Stimulated activated CD8-positive, alpha-beta memory T cell treated with anti-CD3 and anti-CD28 coated beads, Interleukin-7, amount 100 ng/mL, for 1 hour (primary cell): Measurements from ENCODE around the gene PRSS33.

Experiments
- DNase-seq, 2 donors: peaks; one replicate each; pipeline ENCODE4 v3.0.0-alpha.2; 2020; ENCODE audit warnings: low read depth in 2 of 2

Gene PRSS33

DNA sequence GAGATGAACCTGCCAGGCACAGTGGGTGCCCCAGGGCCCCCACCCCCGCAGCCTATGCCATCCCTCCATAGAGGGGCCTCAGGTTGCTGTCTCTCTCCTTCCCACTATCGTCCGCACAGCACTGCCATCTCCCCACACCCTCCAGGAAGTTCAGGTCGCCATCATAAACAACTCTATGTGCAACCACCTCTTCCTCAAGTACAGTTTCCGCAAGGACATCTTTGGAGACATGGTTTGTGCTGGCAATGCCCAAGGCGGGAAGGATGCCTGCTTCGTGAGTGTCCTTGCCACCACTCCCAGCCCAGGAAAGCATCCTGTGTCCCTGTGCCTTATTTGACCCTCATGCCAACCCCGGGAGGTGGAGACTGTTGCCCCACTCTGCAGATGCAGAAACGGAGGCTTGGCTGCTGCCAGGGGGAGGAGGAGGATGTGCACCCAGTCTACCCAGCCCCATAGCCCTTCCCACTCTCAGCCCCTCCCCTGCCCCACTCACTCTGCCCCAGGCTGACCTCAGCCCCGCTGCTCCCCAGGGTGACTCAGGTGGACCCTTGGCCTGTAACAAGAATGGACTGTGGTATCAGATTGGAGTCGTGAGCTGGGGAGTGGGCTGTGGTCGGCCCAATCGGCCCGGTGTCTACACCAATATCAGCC, 33.6 kb upstream of the PRSS33 start:
- DNase-seq: no peak

DNA sequence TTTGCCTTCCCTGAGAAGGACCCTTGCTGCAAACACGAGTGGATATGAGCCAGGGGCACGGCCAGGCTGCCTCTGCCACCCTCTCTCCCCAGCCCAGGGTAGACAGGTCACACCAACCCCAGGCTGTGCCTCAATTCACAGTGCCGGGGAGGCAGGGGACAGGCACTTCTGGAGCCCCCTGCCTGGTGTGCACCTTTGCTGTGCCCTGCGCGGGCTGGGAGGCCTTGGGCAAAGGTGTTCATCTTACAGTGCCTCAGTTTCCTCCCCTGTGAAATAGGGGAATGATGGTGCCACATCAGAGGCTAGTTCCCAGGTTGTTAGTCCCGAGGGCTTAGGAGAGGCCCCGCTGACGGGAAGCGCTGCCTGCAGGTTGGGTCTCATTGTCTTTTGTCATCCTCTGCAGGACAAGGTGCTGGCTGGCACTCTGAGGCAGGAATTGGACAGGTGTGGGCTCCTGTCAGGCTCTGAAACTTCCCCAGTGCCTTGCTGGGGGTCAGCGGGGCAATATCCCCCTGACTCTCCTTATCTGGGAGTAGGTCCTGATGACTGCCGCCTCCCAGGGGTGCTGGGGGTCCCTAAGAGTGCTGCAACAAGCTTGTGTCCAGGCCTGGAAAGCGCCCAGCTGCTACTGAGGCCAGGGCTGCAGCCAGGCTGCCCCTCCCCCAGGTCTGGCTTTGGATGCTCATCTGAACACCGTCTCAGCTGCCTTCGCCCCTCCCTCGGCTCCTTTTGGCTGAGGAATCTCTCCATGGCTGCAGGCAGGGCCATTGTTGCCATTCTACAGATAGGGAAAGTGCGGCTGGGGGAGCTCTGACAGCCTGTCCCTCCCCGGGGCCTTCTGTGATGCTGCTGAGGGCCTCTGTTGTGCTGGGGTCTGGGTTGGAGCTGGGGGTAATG, 32.8 kb upstream of the PRSS33 start:
- DNase-seq: no peak

DNA sequence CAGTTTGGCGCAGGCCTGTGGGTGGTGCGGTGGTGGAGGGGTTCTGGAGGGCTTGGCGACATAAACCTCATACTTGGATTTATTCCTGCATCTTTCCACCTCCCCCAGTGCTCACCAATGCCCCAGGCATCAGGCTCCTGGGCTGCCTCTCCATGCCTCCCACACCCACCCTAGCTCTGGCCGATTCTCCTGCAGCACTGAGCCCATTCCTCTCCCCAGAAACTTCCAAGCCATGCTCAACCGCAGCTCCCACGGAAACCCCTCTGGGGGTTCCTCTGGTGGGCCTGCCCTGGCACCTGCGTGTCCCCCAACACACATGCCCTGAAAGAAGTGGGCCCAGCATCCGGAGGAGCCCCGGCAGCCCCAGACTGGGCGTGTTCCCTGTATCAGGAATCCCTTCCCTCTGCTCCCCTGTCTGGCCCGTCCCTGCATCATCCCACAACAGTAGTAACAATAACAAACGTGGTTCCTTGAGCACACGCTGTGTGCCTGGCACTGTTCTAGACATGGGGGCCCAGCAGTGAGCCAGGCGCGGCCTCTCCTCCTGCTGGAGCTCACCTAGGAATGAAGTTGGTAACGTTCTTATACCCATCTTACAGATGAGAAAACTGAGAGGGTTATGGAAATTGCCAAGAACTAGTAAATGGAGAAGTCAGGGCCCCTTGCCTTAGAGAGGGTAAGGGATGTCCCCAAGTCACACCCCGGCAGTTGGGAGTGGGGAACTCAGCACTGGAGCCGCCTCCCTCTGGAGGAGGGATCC, 32.0 kb upstream of the PRSS33 start:
- no peak for DNase-seq

DNA sequence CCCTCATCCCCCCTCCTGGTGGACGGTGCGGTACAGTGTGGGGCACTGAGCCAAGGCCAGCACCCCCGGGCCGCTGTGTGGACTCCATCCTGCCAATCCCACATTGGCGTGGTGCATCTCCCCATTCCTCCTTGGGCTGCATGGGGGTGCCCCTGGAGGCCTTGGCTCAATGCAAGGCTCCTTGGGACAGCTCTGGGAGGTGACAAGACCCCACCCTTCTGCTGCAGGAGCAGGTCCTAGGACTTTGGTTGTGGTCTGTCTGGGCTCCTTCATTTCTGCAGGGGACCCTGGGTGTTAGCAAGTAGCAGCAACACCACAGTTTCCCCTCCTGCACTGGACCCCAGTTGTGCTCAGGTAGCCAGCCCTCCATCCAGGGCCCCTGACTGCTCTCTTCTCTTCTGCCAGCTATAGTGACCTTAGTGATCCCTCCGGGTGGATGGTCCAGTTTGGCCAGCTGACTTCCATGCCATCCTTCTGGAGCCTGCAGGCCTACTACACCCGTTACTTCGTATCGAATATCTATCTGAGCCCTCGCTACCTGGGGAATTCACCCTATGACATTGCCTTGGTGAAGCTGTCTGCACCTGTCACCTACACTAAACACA, 31.0 kb upstream of the PRSS33 start:
- DNase-seq: no peak

DNA sequence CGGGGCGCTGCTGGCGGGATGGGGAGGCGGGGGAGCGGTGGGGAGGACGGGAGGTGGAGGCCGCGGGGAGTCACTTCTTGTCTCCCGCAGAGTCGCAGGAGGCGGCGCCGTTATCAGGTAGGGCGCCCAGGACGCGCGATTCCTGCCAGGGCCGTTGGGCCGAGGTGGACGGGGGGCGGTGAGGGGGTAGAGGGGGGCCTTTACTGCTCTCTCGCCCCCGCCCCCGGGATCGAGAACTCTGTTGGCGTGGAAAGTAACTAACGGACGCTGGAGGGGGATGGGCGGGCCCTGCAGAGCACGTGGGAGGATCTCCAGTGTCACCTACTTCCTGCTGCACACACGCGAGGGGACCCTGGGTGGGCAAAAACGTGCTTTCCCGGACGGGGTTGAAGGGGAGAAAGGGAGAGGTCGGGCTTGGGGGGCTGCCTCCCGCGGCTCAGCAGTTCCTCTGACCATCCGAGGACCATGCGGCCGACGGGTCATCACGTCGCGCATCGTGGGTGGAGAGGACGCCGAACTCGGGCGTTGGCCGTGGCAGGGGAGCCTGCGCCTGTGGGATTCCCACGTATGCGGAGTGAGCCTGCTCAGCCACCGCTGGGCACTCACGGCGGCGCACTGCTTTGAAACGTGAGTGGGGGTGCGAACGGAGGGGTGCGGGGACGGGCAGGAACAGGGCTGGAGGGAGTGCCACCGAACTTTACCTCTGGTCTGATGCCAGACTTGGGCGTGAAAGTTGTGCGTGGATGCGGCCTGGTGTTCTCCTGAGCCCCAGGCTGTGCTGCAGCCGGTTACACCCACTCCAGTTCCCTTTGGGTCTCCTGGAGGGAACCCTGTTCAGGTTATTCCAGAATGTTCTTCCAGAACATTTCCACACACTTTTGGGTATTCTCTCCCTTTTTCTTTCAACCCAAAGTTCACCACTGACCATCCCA, 30.2 kb upstream of the PRSS33 start:
- DNase-seq: no peak

DNA sequence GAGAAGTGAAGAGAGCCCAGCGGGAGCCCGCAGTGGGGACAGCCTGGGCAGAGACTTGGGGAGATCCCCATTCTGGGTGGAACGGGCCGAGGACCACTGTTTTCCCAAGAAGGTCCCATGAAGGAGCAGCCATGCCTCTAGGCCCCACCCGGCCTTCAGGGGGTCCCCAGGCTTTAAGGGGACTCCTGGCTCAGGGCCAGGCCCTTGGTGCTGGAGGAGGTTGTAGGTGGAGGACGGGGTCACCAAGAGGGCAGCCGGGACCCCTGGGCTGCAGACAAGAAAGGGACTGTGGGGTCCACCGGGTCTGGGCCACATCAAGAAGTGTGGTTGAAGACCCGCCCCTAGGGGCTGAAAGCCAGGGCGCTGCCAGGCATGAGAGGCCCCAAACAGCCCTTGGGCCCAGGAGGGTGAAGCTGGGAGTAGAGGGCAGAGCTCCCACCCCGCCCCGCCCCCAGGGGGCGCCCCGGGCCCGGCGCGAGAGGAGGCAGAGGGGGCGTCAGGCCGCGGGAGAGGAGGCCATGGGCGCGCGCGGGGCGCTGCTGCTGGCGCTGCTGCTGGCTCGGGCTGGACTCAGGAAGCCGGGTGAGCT, 29.5 kb upstream of the PRSS33 start, which contains the start of gene PRSS21:
PRSS21 (plus strand) TSS at position 487 of the 589 bp plus-strand sequence; CDS start at position 519, 32 bp downstream.
- no peak for DNase-seq

DNA sequence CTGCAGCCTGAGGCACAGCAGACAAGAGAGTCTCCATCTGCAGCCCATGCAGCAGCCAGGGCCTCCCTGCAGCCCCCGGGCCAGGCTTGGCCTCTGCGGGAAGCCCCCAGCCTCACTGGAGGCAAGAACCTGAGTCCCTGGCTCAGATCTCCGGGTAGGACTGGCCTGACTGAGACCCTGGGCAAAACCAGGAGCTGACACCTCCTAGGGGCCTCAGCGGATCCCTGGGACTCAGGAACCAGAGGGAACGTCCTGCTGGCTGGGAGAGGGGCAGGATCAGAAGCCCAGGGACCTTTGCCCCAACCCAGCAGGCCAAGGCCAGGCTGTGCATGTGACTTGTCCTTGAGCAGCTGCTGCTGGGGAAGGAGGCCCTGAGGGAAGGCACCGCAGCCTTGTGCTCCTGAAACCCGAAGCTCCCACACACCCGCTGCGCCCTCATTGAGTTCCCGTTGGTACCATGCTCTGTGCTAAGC, 28.0 kb upstream of the PRSS33 start:
- no peak for DNase-seq

DNA sequence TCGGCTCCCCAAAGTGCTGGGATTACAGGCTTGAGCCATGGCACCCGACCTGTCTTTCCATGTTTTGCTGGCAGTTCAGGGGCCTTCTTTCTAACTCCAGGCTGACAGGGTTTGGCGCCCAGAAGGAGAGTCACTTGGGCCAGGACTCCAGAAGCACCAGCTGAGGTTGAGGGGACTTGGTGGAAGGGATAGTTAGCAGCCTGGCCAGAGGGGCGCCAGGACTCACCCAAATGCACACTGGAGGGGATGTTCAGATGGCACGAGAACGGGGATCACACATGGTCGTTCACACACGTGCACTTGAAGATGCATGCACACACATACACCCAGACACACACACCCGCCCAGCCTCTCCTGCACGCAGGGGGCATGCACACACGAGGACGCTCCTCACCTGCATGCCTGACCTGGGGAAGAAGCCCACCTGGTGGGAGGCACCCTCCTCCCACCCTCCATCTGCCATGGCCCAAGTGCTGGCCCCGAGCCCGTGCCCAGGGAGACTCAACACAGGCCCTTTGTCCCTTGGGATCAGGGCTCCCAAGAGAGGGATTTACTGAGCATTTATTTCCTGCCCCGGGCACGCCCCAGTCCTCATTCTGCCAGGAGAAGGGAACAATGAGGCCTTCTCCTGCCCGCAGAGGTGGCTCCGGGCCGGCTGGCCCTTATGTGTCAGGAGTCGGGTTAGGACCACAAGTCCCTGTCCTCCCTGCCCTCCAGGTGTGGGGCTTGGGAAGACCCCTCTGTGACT, 27.4 kb upstream of the PRSS33 start:
- no peak for DNase-seq

DNA sequence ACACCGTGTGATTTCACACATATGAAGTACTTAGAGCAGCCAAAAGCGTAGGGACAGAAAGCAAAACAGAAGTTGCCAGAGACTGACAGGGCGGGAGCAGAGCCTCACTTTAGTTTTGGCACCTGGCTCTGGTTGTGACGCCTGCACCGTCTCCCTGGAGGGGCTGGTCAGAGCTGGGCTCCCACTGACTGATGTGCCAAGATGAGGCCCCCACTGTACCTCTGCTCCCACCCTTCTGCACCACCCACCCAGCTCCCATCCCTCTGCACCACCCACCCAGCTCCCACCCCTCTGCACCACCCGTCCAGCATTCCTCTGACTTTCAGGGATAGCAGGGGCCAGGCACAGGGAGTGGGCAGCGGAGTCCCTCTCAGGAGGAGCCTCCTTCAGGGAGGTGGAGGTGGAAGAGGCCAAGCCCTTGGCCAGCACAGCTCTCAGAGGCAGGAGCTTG, 26.4 kb upstream of the PRSS33 start:
- DNase-seq: no peak

DNA sequence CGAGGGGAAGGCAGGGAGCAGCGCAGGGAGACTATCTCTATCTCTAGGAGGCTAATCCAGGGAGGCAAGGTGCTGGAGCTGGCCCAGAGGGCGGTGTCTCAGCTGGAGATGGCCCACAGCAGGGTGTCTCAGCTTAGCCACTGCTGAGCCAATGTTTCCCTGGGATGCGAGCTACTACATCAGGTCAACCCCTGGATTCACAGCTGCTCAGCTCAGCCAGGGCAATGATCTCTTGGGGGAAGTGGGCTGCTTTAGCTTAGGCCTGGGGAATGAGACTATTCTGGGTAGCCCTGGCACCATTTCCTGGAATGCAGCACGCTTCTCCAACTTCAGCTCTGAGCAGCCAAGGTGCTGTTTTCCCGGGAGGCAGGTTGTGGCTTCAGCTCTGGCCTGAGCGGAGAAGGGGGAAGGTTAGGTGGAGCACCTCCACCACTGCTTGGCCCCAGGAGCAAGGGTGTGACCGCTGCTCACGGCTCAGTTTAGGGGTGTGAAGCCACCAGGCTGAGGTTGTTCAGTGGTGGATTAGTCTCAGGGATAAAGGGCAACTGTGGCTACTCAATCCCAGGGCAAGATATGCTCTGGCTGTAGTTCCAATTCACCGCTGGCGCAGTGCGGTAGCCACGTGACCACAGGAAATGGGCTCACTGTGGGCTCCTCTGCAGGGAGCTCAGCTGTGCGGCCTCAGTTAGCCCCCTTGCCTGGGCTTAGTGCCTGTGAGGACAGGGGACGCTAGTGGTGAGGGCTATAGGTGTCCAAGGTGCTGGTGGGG, 24.5 kb upstream of the PRSS33 start:
- DNase-seq: no peak

DNA sequence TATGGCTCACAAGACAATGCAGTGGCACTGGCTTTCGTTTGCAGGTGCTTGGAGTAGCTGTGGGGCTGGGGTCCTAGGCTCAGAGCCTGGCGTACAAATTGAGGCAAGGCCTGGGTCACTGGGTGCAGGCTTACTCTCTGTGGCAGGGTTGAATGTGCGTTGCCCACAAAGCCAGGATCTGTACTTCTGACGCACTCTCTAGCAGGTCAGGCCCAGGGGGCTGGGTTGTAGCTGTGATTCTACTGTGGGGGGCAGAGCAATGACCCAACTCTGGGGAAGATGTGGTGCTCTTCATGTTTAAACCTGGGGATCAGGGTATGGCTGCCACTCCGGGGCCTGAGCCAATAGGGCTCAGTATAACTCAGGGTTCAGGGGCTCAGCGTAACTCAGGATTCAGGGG, 23.3 kb upstream of the PRSS33 start:
- DNase-seq: no peak

DNA sequence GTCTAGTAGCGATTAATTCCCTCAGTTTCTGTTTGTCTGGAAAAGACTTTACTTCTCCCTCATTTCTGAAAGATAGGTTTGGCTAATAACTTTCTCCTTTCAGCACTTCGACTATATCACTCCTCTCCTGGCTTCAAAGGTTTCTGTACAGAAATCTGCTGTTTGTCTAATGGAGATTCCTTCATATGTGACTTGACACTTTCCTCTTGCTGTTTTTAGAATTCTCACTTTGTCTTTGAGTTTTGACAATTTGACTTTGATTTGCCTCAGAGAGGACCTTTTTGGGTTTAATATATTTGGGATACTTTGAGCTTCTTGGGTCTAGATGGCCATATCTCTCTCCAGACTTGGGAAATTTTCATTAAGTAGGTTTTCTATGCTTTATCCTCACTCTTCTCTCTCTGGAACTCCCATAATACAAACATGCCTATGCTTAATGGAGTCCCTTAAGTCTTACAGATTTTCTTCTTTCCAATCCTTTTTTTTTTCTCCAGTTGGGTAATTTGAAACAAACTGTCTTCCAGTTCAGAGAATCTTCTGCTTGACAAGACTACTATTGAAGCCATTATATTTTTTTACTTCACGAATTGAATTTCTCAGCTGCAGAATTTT, 21.9 kb upstream of the PRSS33 start:
- DNase-seq: no peak

DNA sequence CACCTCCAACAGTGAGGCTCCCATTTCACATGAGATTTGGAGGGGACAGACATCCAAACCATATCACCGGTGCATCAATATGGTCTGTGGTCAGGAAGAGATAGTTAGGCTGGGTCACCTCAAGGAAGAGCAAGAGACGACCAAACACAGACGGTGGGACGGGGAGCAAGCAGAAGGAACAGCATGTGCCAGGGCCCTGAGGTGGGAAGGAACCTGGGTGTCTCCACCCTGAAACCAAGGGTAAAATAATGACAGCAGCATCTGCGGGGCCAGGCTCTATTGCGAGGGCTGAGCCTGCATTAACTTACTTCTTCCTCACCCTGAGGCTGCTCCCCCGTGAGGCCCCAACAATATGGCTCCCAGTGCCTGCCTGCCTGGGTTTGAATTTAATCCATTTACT, 20.8 kb upstream of the PRSS33 start:
- DNase-seq: no peak

DNA sequence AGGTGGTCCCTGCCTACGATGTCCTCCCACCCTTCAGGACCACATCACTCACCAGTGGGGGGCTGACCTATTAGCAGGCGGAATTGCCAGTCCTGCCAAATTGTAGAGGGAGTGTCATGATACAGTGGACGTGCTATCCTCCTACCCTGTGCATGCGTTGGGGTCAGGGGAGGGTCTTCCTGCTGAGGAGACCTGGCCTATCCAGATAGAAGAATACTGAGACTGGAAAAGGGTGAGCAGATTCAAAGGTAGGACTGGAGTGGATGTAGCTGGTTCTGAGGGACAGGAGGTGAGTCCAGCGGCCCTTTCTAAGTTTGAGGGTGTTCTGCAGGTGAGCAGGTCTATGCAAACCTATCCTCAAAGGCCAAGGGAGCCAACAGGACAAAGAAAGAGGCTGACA, 18.9 kb upstream of the PRSS33 start:
- no peak for DNase-seq

DNA sequence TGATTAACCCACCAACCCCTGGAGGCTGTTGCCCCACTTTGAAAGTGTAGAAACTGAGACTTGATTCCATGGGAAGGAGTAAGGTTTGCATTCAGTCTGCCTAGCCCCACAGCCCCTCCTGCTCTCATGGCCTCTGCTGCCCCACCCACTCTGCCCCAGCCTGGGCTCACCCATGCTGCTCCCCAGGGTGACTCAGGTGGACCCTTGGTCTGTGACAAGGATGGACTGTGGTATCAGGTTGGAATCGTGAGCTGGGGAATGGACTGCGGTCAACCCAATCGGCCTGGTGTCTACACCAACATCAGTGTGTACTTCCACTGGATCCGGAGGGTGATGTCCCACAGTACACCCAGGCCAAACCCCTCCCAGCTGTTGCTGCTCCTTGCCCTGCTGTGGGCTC, 17.4 kb upstream of the PRSS33 start:
- DNase-seq: no peak

DNA sequence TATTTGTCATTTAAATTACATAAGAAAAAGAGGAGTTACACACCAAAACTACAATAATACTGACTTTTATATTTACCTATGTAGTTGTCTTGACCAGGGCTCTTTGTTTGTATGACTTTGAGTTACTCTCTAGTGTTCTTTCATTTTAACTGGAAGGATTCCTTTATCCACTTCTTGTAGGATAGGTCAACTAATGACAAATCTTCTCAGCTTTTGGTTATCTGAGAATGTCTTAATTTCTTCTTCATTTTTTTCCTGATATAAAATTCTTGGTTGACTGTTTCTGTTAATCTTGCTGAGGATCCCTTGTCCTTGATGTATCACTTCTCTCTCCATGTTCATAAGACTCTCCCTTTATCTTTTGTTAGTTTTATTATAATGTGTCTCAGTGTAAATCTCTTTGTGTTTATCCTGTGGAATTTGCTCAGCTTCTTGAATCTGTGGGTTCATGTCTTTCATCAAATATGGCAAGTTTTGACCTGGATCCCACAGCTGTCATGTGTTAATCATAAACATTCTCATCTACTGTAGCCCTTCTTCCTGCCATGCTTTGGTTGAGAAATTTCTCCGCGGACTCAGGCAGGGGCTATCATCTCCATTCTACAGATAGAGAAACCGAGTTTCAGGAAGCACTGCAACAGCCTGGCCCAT, 16.3 kb upstream of the PRSS33 start:
- no peak for DNase-seq

DNA sequence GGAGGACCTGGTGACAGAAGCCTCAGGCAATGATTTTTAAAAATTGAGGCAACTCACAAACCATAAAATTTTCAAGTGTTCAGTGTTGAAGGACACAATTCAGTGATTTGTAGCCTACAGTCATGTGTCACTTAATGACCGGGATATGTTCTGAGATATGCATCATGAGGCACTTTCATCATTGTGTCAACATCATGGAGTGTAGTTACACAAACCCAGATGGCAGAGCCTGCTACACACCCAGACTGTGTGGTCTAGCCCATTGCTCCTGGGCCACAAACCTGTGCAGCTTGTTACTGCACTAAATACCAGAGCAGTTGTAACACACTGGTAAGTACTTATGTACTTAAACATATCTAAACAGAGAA, 12.5 kb upstream of the PRSS33 start:
- no peak for DNase-seq
